Activated CD8-positive, alpha-beta T cell treated with anti-CD3 and anti-CD28 coated beads, Interleukin-2, amount 10 ng/mL, durations not matched to agents 7 days and 5 days (primary cell): ENCODE results near the gene PIK3C3. TPM values are rescaled to one million over a fixed set of nuclear protein-coding genes. Genes with fewer than 3 reads are reported as not detected.
A peak's percentile ranks its signal among the peaks of the same experiment; 100 is the strongest.

ENCODE experiments used
- ATAC-seq: fragments of 150-1000 bp; cut with Tn5 transposase; one replicate; pipeline ENCODE4 v1.10.0; 2021; ENCODE audit warnings: moderate library complexity
- CTCF ChIA-PET: fragments of 350-600 bp; sonication (Branson Sonifier 250); formaldehyde crosslinking; loops from one replicate; lab custom pipeline; 2021; ENCODE audit warnings: antibody characterized with exemption; lab: Charles Lee
- POLR2A ChIA-PET: fragments of 350-600 bp; sonication (Branson Sonifier 250); formaldehyde crosslinking; loops from one replicate; lab custom pipeline; 2021; ENCODE audit warnings: antibody characterized with exemption; lab: Charles Lee
- DNase-seq: peaks from one replicate; pipeline ENCODE4 v3.0.0-alpha.2; 2020
- H3K27ac Mint-ChIP-seq: one replicate; pipeline ENCODE4 v1.8.0; 2021; ENCODE audit warnings: mild to moderate bottlenecking, mixed read lengths
- H3K27me3 Mint-ChIP-seq: one replicate; pipeline ENCODE4 v1.8.0; 2021; ENCODE audit warnings: low read depth, mixed read lengths
- H3K36me3 Mint-ChIP-seq: one replicate; pipeline ENCODE4 v1.8.0; 2021; ENCODE audit warnings: low read depth, mixed read lengths
- H3K4me1 Mint-ChIP-seq: one replicate; pipeline ENCODE4 v1.8.0; 2021; ENCODE audit warnings: low read depth, mixed read lengths
- H3K4me3 Mint-ChIP-seq: one replicate; pipeline ENCODE4 v1.8.0; 2021; ENCODE audit warnings: mild to moderate bottlenecking, mixed read lengths
- H3K9me3 Mint-ChIP-seq: one replicate; pipeline ENCODE4 v1.8.0; 2022; ENCODE audit warnings: mixed read lengths; ENCODE audit not compliant: insufficient read depth
- total RNA-seq, 2 experiments: library from RNA; stranded (reverse); gene quantifications; one replicate each; pipeline ENCODE4 v1.2.3, GENCODE V29; 2021

The PIK3C3 gene
- total RNA-seq: 10 to 100 TPM; 40.4 to 44.7 TPM

GRCh38 chr18:41954827-41955613 lies at the start of gene PIK3C3:
TSS of gene PIK3C3 (plus strand) at chr18:41955234. CDS start at chr18:41955292, 58 bp downstream.
- Mint-ChIP-seq H3K27me3 (no peaks in the 10 kb centered on the region), H3K36me3 (peaks cover 23% of the 10 kb centered on the region), H3K4me1 (peaks cover 24% of the 10 kb centered on the region), H3K4me3 (peak within 1 kb of the TSS; percentile 100), H3K27ac (peak within 1 kb of the TSS; percentile 99), H3K9me3 (no peaks in the 10 kb centered on the region)
- ATAC-seq: peak; percentile 98
- peak; percentile 98 for DNase-seq
- POLR2A ChIA-PET: interaction anchor here (0.7 to 1.1 kb wide), 2 partner anchors 14 to 24 kb away, joined by 3 read pairs; no protein-coding TSS in a partner anchor
- CTCF ChIA-PET: interaction anchor here (0.9 to 1.0 kb wide), 3 partner anchors 20 to 99 kb away, joined by 3 to 5 read pairs (median 4); no protein-coding TSS in a partner anchor

- ATAC-seq (no peak), DNase-seq (no peak)
- ChIA-PET CTCF (no interaction called here), POLR2A (no interaction called here)
- Mint-ChIP-seq H3K36me3 (no peaks in the 10 kb centered on the region), H3K4me1 (peaks cover 10% of the 10 kb centered on the region), H3K27ac (no peak overlapping the region), H3K4me3 (no peak overlapping the region), H3K27me3 (peaks cover 15% of the 10 kb centered on the region), H3K9me3 (no peaks in the 10 kb centered on the region)
Measured at GRCh38 chr18:41905786-41906527, 49.1 kb upstream of the PIK3C3 start.

- peak; percentile 68 for DNase-seq
- Mint-ChIP-seq H3K36me3 (no peaks in the 10 kb centered on the region), H3K27ac (no peak overlapping the region), H3K4me3 (no peak overlapping the region), H3K27me3 (peaks cover 11% of the 10 kb centered on the region), H3K9me3 (no peaks in the 10 kb centered on the region), H3K4me1 (peaks cover 10% of the 10 kb centered on the region)
- ATAC-seq: peak; percentile 90
- CTCF ChIA-PET: no interaction called here
- POLR2A ChIA-PET: no interaction called here
Measured at GRCh38 chr18:41906528-41907146, 48.4 kb upstream of the PIK3C3 start.

GRCh38 chr18:41917181-41917580 lies 37.9 kb upstream of the PIK3C3 start:
- Mint-ChIP-seq H3K27me3 (peaks cover 18% of the 10 kb centered on the region), H3K27ac (no peak overlapping the region), H3K4me3 (no peak overlapping the region), H3K9me3 (no peaks in the 10 kb centered on the region), H3K4me1 (no peaks in the 10 kb centered on the region), H3K36me3 (no peaks in the 10 kb centered on the region)
- ChIA-PET CTCF (no interaction called here), POLR2A (no interaction called here)
- DNase-seq (no peak), ATAC-seq (no peak)

- Mint-ChIP-seq H3K27ac (no peak overlapping the region), H3K9me3 (no peaks in the 10 kb centered on the region), H3K27me3 (peaks cover 10% of the 10 kb centered on the region), H3K4me3 (no peak overlapping the region), H3K4me1 (no peaks in the 10 kb centered on the region), H3K36me3 (no peaks in the 10 kb centered on the region)
- ATAC-seq (no peak), DNase-seq (no peak)
- ChIA-PET POLR2A (no interaction called here), CTCF (no interaction called here)
Measured at GRCh38 chr18:41921770-41922169, 33.3 kb upstream of the PIK3C3 start.

GRCh38 chr18:41922176-41922575 lies 32.9 kb upstream of the PIK3C3 start:
- Mint-ChIP-seq H3K4me3 (no peak overlapping the region), H3K27ac (no peak overlapping the region), H3K27me3 (peaks cover 6% of the 10 kb centered on the region), H3K36me3 (no peaks in the 10 kb centered on the region), H3K4me1 (no peaks in the 10 kb centered on the region), H3K9me3 (no peaks in the 10 kb centered on the region)
- no peak for ATAC-seq
- CTCF ChIA-PET: interaction anchor here (1.3 kb wide), 1 partner anchor 13 kb away, joined by 3 read pairs; no protein-coding TSS in a partner anchor
- POLR2A ChIA-PET: no interaction called here
- DNase-seq: no peak

GRCh38 chr18:41922841-41923240 lies 32.2 kb upstream of the PIK3C3 start:
- Mint-ChIP-seq H3K27me3 (peaks cover 5% of the 10 kb centered on the region), H3K9me3 (no peaks in the 10 kb centered on the region), H3K27ac (no peak overlapping the region), H3K4me1 (no peaks in the 10 kb centered on the region), H3K4me3 (no peak overlapping the region), H3K36me3 (no peaks in the 10 kb centered on the region)
- CTCF ChIA-PET: interaction anchor here (1.3 kb wide), 1 partner anchor 13 kb away, joined by 3 read pairs; no protein-coding TSS in a partner anchor
- no peak for DNase-seq
- ATAC-seq: no peak
- POLR2A ChIA-PET: no interaction called here

- ATAC-seq (no peak), DNase-seq (no peak)
- CTCF ChIA-PET: interaction anchor here (1.3 kb wide), 1 partner anchor 14 kb away, joined by 3 read pairs; no protein-coding TSS in a partner anchor
- POLR2A ChIA-PET: no interaction called here
- H3K9me3 Mint-ChIP-seq: no peaks in the 10 kb centered on the region
- no peak overlapping the region for H3K4me3 Mint-ChIP-seq
- peaks cover 5% of the 10 kb centered on the region for H3K27me3 Mint-ChIP-seq
- no peaks in the 10 kb centered on the region for H3K4me1 Mint-ChIP-seq
- H3K36me3 Mint-ChIP-seq: no peaks in the 10 kb centered on the region
- no peak overlapping the region for H3K27ac Mint-ChIP-seq
Measured at GRCh38 chr18:41923446-41923845, 31.6 kb upstream of the PIK3C3 start.

- ChIA-PET POLR2A (no interaction called here), CTCF (no interaction called here)
- Mint-ChIP-seq H3K4me1 (no peaks in the 10 kb centered on the region), H3K27me3 (peaks cover 9% of the 10 kb centered on the region), H3K36me3 (no peaks in the 10 kb centered on the region), H3K27ac (no peak overlapping the region), H3K9me3 (no peaks in the 10 kb centered on the region), H3K4me3 (no peak overlapping the region)
- DNase-seq: no peak
- ATAC-seq: no peak
Measured at GRCh38 chr18:41928581-41928980, 26.5 kb upstream of the PIK3C3 start.

GRCh38 chr18:41932899-41933298 lies 22.1 kb upstream of the PIK3C3 start:
- Mint-ChIP-seq H3K36me3 (no peaks in the 10 kb centered on the region), H3K9me3 (no peaks in the 10 kb centered on the region), H3K4me3 (no peak overlapping the region), H3K27me3 (peaks cover 9% of the 10 kb centered on the region), H3K27ac (no peak overlapping the region), H3K4me1 (peaks cover 4% of the 10 kb centered on the region)
- no peak for DNase-seq
- no peak for ATAC-seq
- CTCF ChIA-PET: interaction anchor here (1.4 kb wide), 1 partner anchor 95 kb away, joined by 4 read pairs; no protein-coding TSS in a partner anchor
- POLR2A ChIA-PET: no interaction called here

- peaks cover 4% of the 10 kb centered on the region for H3K4me1 Mint-ChIP-seq
- no peaks in the 10 kb centered on the region for H3K9me3 Mint-ChIP-seq
- H3K36me3 Mint-ChIP-seq: no peaks in the 10 kb centered on the region
- ChIA-PET CTCF (no interaction called here), POLR2A (no interaction called here)
- H3K27ac Mint-ChIP-seq: no peak overlapping the region
- no peak overlapping the region for H3K4me3 Mint-ChIP-seq
- peaks cover 9% of the 10 kb centered on the region for H3K27me3 Mint-ChIP-seq
- ATAC-seq (no peak), DNase-seq (no peak)
Measured at GRCh38 chr18:41933778-41934177, 21.3 kb upstream of the PIK3C3 start.
